Panc1 (cell line): Measurements from ENCODE around the gene DUSP1. TPM values are rescaled to one million over a fixed set of nuclear protein-coding genes. Genes with fewer than 3 reads are reported as not detected.
A peak's percentile ranks its signal among the peaks of the same experiment; 100 is the strongest.

Experiments used
- ATAC-seq: fragments of 200-7000 bp; cut with Tn5 transposase; 2 replicates; pipeline ENCODE4 v1.9.1; 2020; ENCODE audit warnings: mild to moderate bottlenecking, moderate library complexity
- BruUV-seq: library from RNA; stranded (reverse); fragments of 400-500 nt; replicated peaks from 2 replicates; lab custom pipeline; 2021; lab: Mats Ljungman, UMichigan
- CTCF ChIA-PET: fragments of 300-600 bp; sonication (Branson Sonifier 250); formaldehyde crosslinking; loops from one replicate; lab custom pipeline; 2022; ENCODE audit warnings: antibody characterized with exemption; lab: Charles Lee
- POLR2A ChIA-PET: fragments of 300-600 bp; sonication (Branson Sonifier 250); formaldehyde crosslinking; loops from one replicate; lab custom pipeline; 2022; ENCODE audit warnings: antibody characterized with exemption; lab: Charles Lee
- DNase-seq: peaks from one replicate; pipeline ENCODE4 v3.0.0-alpha.2; 2010; ENCODE audit warnings: low read depth, low spot score
- H3K27ac ChIP-seq: 2 replicates; pipeline ENCODE4 v1.5.1; 2011; ENCODE audit warnings: mild to moderate bottlenecking, low read length, inconsistent platforms
- H3K27me3 ChIP-seq: fragments of 200-500 bp; sonication (Bioruptor generic); 2 replicates; pipeline ENCODE4 v1.6.0; 2014; ENCODE audit warnings: low read length, inconsistent platforms; ENCODE audit not compliant: control insufficient read depth, insufficient read depth
- H3K36me3 ChIP-seq: fragments of 200-500 bp; sonication (Bioruptor generic); 2 replicates; pipeline ENCODE4 v1.5.1; 2014; ENCODE audit warnings: inconsistent platforms, mild to moderate bottlenecking, low read length, moderate library complexity; ENCODE audit not compliant: control insufficient read depth, insufficient read depth
- H3K4me1 ChIP-seq: 2 replicates; pipeline ENCODE4 v1.5.1; 2011; ENCODE audit warnings: inconsistent platforms, mild to moderate bottlenecking, low read length, moderate library complexity; ENCODE audit not compliant: control insufficient read depth, insufficient read depth
- H3K4me3 ChIP-seq, 2 experiments: 2 replicates each; pipeline ENCODE4 v1.5.1; 2011 to 2012; ENCODE audit warnings: low read depth in 2 of 2, low read length in 2 of 2, mild to moderate bottlenecking in 2 of 2, inconsistent platforms in 1 of 2, moderate library complexity in 1 of 2
- H3K9me3 ChIP-seq: fragments of 200-500 bp; sonication (Bioruptor generic); 2 replicates; pipeline ENCODE4 v1.5.1; 2014; ENCODE audit warnings: low read depth, mild to moderate bottlenecking, inconsistent platforms, low read length, moderate library complexity; ENCODE audit not compliant: control insufficient read depth, insufficient read depth
- CTCF ChIP-seq: fragments of 450-650 bp; IDR thresholded peaks from 2 replicates; pipeline ENCODE4 v1.5.1; 2017; ENCODE audit warnings: mild to moderate bottlenecking
- POLR2AphosphoS5 ChIP-seq: IDR thresholded peaks from 2 replicates; pipeline ENCODE4 v1.6.1; 2012; ENCODE audit warnings: mild to moderate bottlenecking, low read depth, low read length, moderate library complexity
- REST ChIP-seq, 2 experiments: IDR thresholded peaks; 2 replicates each; pipeline ENCODE4 v1.6.1; 2011 to 2012; ENCODE audit warnings: low read depth in 2 of 2, control low read depth in 1 of 2, low read length in 1 of 2, mild to moderate bottlenecking in 1 of 2, moderate library complexity in 1 of 2; ENCODE audit not compliant: insufficient read depth in 1 of 2
- SIN3A ChIP-seq: IDR thresholded peaks from 2 replicates; pipeline ENCODE4 v1.6.1; 2012; ENCODE audit warnings: low read depth, mild to moderate bottlenecking, low read length, moderate library complexity, borderline replicate concordance; ENCODE audit not compliant: insufficient read depth
- TCF7L2 ChIP-seq: IDR thresholded peaks from 2 replicates; pipeline ENCODE4 v1.6.1; 2011; ENCODE audit warnings: mild to moderate bottlenecking, low read depth, low read length, inconsistent platforms
- in situ Hi-C: cut with HindIII; loops from 2 replicates; pipeline ENCODE4 v1.10.0; 2016; ENCODE audit warnings: low sequenced_read_pairs, low pct_unique_long_range_greater_than_20kb
- intact Hi-C: fragments of 100-400 bp; cut with micrococcal nuclease; formaldehyde crosslinking; loops from one replicate; pipeline ENCODE4 v1.10.0; 2022; ENCODE audit not compliant: unreplicated experiment
- total RNA-seq: library from RNA; stranded (reverse); gene quantifications from one replicate; pipeline ENCODE4 v1.2.1, GENCODE V29; 2021; ENCODE audit not compliant: unreplicated experiment

The DUSP1 gene
- total RNA-seq, 1 experiment from 2014 or later, result 79.9 TPM

DNA sequence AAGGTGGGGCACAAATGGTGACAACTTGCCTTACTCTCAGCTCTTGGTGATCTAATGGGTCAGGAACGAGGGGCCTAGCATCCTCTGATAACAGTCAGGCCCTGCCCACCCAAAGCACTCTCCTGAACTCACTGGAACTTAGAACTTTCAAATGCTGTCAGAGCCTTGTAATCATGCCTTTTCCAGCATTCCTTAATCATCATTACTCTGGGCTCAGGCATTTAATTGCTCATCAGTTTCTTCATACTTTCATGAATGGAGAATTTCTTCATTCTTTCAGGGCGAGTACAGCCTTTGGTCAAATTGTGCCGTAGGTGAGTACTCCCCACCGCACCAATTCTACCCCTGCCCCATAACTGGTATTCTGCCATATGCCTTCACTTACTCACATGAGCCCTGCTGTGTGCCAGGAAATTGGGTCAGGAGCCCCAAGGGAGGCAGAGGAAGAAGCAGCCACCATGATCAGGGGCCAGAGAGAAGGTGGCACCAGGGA is 30.2 kb upstream of the DUSP1 start:
- no peaks in the 10 kb centered on the region for H3K36me3 ChIP-seq
- DNase-seq, result peak; percentile 70
- H3K4me3 ChIP-seq, result no peak overlapping the region
- peaks cover 18% of the 10 kb centered on the region for H3K4me1 ChIP-seq
- H3K9me3 ChIP-seq, result no peaks in the 10 kb centered on the region
- ChIA-PET POLR2A (interaction anchor here (0.5 kb wide), 1 partner anchor 385 kb away, joined by 9 read pairs; no protein-coding TSS in a partner anchor), CTCF (no interaction called here)
- H3K27ac ChIP-seq, result peak overlapping the region; percentile 0; the same call in 1 of the 2 replicates
- no peaks in the 10 kb centered on the region for H3K27me3 ChIP-seq
- TF ChIP-seq CTCF, result no peak
- no peak for TF ChIP-seq TCF7L2
- no peak for TF ChIP-seq POLR2AphosphoS5
- TF ChIP-seq SIN3A, result no peak
- no peak for TF ChIP-seq REST (IDR thresholded peaks at IDR 0.05; ENCODE audit: insufficient read depth in 1 of 2, low read depth in 2 of 2, low read length in 1 of 2)
- in situ Hi-C loops (no loop called here), intact Hi-C loops (no loop called here)
- no peak; the same call in 1 of the 2 replicates for ATAC-seq
- no TSS peak for BruUV-seq

DNA sequence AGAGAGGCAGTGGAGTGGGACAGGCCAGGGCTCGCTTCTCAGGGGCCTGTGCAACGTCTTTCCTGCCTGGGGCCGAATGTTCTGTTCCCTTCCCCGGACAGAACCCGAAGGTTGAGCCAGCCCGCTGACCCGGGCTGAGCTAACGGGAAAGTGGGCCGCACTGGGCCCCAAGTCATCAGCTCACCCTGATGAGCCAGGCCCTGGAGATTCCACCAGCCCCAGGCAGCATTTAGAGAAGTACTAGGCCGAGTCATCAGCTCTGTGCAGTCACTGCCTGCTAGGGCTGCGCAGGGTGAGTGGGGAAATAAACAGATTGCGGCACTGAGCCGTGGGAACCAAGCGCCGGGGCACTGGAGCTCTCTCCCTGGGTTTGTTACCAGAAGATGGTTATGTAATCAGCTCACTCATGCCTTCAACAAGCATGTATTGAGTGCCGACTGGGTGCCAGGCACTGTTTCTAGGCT is 29.1 kb upstream of the DUSP1 start:
- ChIA-PET POLR2A (interaction anchor here (0.5 to 1.2 kb wide), 2 partner anchors 29 to 253 kb away, joined by 4 to 21 read pairs; partner anchors contain the start of gene DUSP1), CTCF (interaction anchor here (0.7 to 0.8 kb wide), 2 partner anchors 11 to 67 kb away, joined by 3 read pairs; no protein-coding TSS in a partner anchor)
- H3K9me3 ChIP-seq, result no peaks in the 10 kb centered on the region
- BruUV-seq, result no TSS peak
- H3K4me3 ChIP-seq, result no peak overlapping the region
- TF ChIP-seq CTCF (no peak), POLR2AphosphoS5 (no peak), REST (IDR thresholded peaks at IDR 0.05; ENCODE audit: insufficient read depth in 1 of 2, low read depth in 2 of 2, low read length in 1 of 2) (no peak), SIN3A (no peak), TCF7L2 (no peak)
- intact Hi-C loops, result no loop called here
- peaks cover 22% of the 10 kb centered on the region for H3K4me1 ChIP-seq
- no peaks in the 10 kb centered on the region for H3K36me3 ChIP-seq
- in situ Hi-C loops, result no loop called here
- peak overlapping the region; percentile 49 for H3K27ac ChIP-seq
- DNase-seq (no peak), ATAC-seq (peak; percentile 58)
- H3K27me3 ChIP-seq, result no peaks in the 10 kb centered on the region
